Measurements from ENCODE around the gene OR2T35.

Gene OR2T35

DNA sequence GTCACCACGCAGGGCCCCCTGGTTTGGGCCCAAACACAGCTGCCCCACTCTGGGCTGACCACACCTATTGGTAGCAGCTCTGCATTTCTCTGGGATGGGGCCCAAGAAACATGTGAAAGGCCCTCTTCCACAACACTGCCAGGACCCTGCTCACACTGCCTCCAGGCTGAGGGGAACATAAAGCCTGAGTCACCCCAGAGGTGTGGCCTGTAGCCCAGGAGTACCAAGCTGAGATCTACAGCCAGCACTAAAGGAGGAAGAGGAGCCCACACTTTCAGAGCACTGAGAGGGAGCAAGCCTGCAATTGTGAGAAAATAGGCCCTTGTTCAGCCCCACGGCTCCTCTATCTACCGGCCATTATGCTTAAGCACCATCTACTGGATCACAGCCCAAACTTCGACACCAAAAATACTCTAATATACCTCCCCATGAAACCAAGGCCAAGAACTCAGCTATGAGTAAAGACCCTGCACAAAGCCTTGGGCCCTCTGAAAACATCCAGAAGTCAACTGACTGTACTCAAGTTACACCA is 33.1 kb downstream of the OR2T35 start:
- peaks cover 0 to 28% of the 10 kb centered on the region in 2 donors for H3K27me3 Mint-ChIP-seq
- H3K36me3 Mint-ChIP-seq (ENCODE audit: insufficient read depth): no peaks in the 10 kb centered on the region
- no peak overlapping the region for H3K27ac Mint-ChIP-seq
- H3K4me3 Mint-ChIP-seq: no peak overlapping the region
- DNase-seq (no peak), ATAC-seq (replicated peaks) (no peak)
- H3K4me1 Mint-ChIP-seq (ENCODE audit: low read depth in 2 of 2): no peaks in the 10 kb centered on the region
- H3K9me3 Mint-ChIP-seq: no peaks in the 10 kb centered on the region

DNA sequence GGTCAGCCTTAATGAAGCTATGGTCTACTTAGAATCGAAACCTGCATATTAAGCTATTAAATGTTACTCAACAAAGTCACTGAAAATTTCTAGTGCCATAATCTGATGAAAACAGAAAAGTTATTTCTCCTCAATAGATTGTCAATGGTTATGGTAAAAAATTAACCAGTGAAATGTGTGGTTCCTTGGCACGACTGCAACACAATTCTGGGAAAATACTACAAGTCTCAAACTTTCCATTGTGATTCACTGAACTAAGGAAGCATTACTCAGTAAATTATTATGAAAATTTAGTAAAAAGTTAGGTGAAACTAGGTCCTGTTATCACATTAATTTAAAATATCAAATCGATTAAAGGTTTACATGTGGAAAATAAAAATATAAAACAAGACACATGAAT is 34.8 kb downstream of the OR2T35 start:
- H3K4me3 Mint-ChIP-seq: no peak overlapping the region
- no peak overlapping the region for H3K27ac Mint-ChIP-seq

GRCh38 chr1:248599396-248599795 is 45.7 kb downstream of the OR2T35 start:
- Mint-ChIP-seq H3K36me3 (ENCODE audit: insufficient read depth) (no peaks in the 10 kb centered on the region), H3K27me3 (peaks cover 11 to 26% of the 10 kb centered on the region in 2 donors), H3K4me3 (no peak overlapping the region), H3K9me3 (no peaks in the 10 kb centered on the region), H3K27ac (no peak overlapping the region), H3K4me1 (ENCODE audit: low read depth in 2 of 2) (no peaks in the 10 kb centered on the region)
- no peak for ATAC-seq (replicated peaks)
- DNase-seq: no peak

More for the DNA sequence above, 34.8 kb downstream of the OR2T35 start:
- peaks cover 0 to 38% of the 10 kb centered on the region in 2 donors for H3K27me3 Mint-ChIP-seq
- H3K9me3 Mint-ChIP-seq: no peaks in the 10 kb centered on the region
- DNase-seq: no peak
- H3K4me1 Mint-ChIP-seq (ENCODE audit: low read depth in 2 of 2): no peaks in the 10 kb centered on the region
- H3K36me3 Mint-ChIP-seq (ENCODE audit: insufficient read depth): no peaks in the 10 kb centered on the region
- no peak for ATAC-seq (replicated peaks)

DNA sequence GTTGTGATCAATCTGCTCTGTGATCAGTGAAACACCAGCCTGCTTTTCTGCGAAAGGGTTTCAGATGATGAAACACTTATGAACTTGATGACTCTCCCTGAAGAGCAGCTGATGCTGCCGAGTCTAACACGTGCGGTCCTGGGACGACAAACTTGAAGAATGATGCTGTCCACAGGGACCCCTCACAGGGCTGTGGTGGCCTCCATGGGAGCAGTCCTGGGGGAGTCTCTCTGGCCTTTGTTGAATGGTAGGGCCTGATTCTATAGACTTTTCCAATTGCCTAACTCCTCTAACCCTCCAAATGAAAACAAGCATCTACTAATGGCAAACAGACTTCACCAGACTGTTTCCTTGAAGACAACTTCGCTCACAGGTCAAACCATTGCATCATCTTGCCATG is 47.5 kb downstream of the OR2T35 start, which contains the start of gene OR2T10:
Gene OR2T10, minus strand, starts transcription at position 112 of the 400 bp plus-strand sequence. CDS start 3,932 bp downstream, outside the sequence.
- Mint-ChIP-seq H3K4me3 (no peak within 1 kb of the TSS), H3K9me3 (no peaks in the 10 kb centered on the region), H3K36me3 (ENCODE audit: insufficient read depth) (no peaks in the 10 kb centered on the region), H3K27ac (no peak within 1 kb of the TSS), H3K4me1 (ENCODE audit: low read depth in 2 of 2) (no peaks in the 10 kb centered on the region), H3K27me3 (peaks cover 16 to 23% of the 10 kb centered on the region in 2 donors)
- no peak for ATAC-seq (replicated peaks)
- no peak for DNase-seq

- ATAC-seq (replicated peaks) (no peak), DNase-seq (no peak)
- no peaks in the 10 kb centered on the region for H3K36me3 Mint-ChIP-seq (ENCODE audit: insufficient read depth)
- no peaks in the 10 kb centered on the region for H3K9me3 Mint-ChIP-seq
- no peak overlapping the region for H3K27ac Mint-ChIP-seq
- no peaks in the 10 kb centered on the region for H3K4me1 Mint-ChIP-seq (ENCODE audit: low read depth in 2 of 2)
- H3K27me3 Mint-ChIP-seq: peaks cover 14 to 19% of the 10 kb centered on the region in 2 donors
- no peak overlapping the region for H3K4me3 Mint-ChIP-seq
Measured at GRCh38 chr1:248596615-248597014, 48.5 kb downstream of the OR2T35 start.

DNA sequence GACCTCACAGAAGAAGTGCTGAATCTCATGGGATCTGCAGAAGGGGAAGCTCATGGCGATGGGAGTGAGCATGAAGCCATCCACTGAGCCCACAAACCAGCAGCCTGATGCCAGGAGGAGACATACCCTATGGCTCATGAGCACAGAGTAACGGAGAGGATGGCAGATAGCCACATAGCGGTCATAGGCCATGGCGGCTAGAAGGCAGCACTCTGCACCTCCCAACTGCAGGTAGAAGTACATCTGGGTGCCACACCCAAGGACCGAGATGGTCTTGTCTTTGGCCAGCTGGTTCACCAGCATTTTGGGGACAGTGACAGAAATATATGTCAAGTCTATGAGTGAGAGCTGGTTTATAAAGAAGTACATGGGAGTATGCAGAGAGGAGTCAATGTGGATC is 51.9 kb downstream of the OR2T35 start:
- H3K27me3 Mint-ChIP-seq: peaks cover 14 to 19% of the 10 kb centered on the region in 2 donors
- no peaks in the 10 kb centered on the region for H3K9me3 Mint-ChIP-seq
- no peaks in the 10 kb centered on the region for H3K36me3 Mint-ChIP-seq (ENCODE audit: insufficient read depth)
- ATAC-seq (replicated peaks) (no peak), DNase-seq (no peak)
- no peak overlapping the region for H3K27ac Mint-ChIP-seq
- H3K4me1 Mint-ChIP-seq (ENCODE audit: low read depth in 2 of 2): no peaks in the 10 kb centered on the region
- H3K4me3 Mint-ChIP-seq: no peak overlapping the region

GRCh38 chr1:248592655-248593054 is 52.4 kb downstream of the OR2T35 start:
- Mint-ChIP-seq H3K4me3 (no peak overlapping the region), H3K36me3 (ENCODE audit: insufficient read depth) (no peaks in the 10 kb centered on the region), H3K27me3 (peaks cover 14 to 19% of the 10 kb centered on the region in 2 donors), H3K27ac (no peak overlapping the region), H3K9me3 (no peaks in the 10 kb centered on the region), H3K4me1 (ENCODE audit: low read depth in 2 of 2) (no peaks in the 10 kb centered on the region)
- DNase-seq (no peak), ATAC-seq (replicated peaks) (no peak)

- DNase-seq: no peak
- no peaks in the 10 kb centered on the region for H3K36me3 Mint-ChIP-seq (ENCODE audit: insufficient read depth)
- H3K9me3 Mint-ChIP-seq: no peaks in the 10 kb centered on the region
- peaks cover 23 to 26% of the 10 kb centered on the region in 2 donors for H3K27me3 Mint-ChIP-seq
- H3K4me1 Mint-ChIP-seq (ENCODE audit: low read depth in 2 of 2): no peaks in the 10 kb centered on the region
- no peak overlapping the region for H3K27ac Mint-ChIP-seq
- H3K4me3 Mint-ChIP-seq: no peak overlapping the region
- no peak for ATAC-seq (replicated peaks)
Measured at GRCh38 chr1:248590055-248590454, 55.0 kb downstream of the OR2T35 start.

- Mint-ChIP-seq H3K36me3 (ENCODE audit: insufficient read depth) (no peaks in the 10 kb centered on the region), H3K27me3 (peaks cover 23 to 33% of the 10 kb centered on the region in 2 donors), H3K4me1 (ENCODE audit: low read depth in 2 of 2) (no peaks in the 10 kb centered on the region), H3K9me3 (peaks cover 0 to 3% of the 10 kb centered on the region in 2 donors), H3K27ac (no peak overlapping the region), H3K4me3 (no peak overlapping the region)
- no peak for DNase-seq
- no peak for ATAC-seq (replicated peaks)
Measured at GRCh38 chr1:248589334-248589733, 55.7 kb downstream of the OR2T35 start.

Measured in effector memory CD8-positive, alpha-beta T cell (primary cell).